Endothelial cell of umbilical vein (primary cell): ENCODE results near the gene RNF150.

ENCODE experiments used
- EZH2 ChIP-seq: IDR thresholded peaks from 2 replicates; pipeline ENCODE4 v1.6.1; 2012; ENCODE audit warnings: borderline replicate concordance, low read depth, mild to moderate bottlenecking, moderate library complexity, low read length, inconsistent platforms; ENCODE audit not compliant: severe bottlenecking
- FOS ChIP-seq: IDR thresholded peaks from 2 replicates; pipeline ENCODE4 v1.6.1; 2011; ENCODE audit warnings: mild to moderate bottlenecking, low read length, moderate library complexity, borderline replicate concordance; ENCODE audit not compliant: insufficient read depth
- POLR2A ChIP-seq: IDR thresholded peaks from 2 replicates; pipeline ENCODE4 v1.6.1; 2012; ENCODE audit warnings: low read depth, mild to moderate bottlenecking, control low read depth, low read length
- TF ChIP-seq, protein P1 (sequence below): IDR thresholded peaks from 2 replicates; pipeline ENCODE4 v1.6.1; 2011; ENCODE audit not compliant: insufficient read depth, insufficient read length
- TF ChIP-seq, protein P2 (sequence below), 2 donors: IDR thresholded peaks; 1 replicate in 1 of 2; 2 replicates in 1 of 2; pipeline ENCODE4 v1.5.1; 2011; ENCODE audit warnings: low read length in 2 of 2, mild to moderate bottlenecking in 2 of 2, moderate library complexity in 2 of 2, control low read depth in 1 of 2, inconsistent platforms in 1 of 2, low read depth in 1 of 2; ENCODE audit not compliant: insufficient read depth in 1 of 2; ENCODE audit errors: extremely low read depth in 1 of 2

DNA sequence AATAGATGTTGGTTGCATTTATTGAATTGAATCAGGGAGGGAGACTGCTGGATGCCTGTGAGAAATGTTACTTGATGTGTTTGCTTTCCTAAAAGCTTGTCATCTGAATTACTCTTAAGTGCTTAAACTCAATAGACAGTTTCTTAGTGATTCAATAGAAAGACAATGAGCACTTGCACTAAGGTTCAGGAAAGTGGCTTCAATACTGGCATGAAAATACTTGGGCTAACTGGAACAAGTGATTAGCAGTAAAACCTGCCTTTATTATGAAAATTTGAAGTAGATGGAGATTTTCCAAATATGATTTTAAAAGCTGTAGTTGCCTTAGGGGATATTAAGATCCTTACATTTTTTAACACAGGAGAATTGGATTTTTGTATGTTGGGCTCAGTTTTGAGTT is 123.3 kb downstream of the RNF150 start:
- TF ChIP-seq, protein P1, sequence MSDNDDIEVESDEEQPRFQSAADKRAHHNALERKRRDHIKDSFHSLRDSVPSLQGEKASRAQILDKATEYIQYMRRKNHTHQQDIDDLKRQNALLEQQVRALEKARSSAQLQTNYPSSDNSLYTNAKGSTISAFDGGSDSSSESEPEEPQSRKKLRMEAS: no peak
- TF ChIP-seq, protein P2, sequence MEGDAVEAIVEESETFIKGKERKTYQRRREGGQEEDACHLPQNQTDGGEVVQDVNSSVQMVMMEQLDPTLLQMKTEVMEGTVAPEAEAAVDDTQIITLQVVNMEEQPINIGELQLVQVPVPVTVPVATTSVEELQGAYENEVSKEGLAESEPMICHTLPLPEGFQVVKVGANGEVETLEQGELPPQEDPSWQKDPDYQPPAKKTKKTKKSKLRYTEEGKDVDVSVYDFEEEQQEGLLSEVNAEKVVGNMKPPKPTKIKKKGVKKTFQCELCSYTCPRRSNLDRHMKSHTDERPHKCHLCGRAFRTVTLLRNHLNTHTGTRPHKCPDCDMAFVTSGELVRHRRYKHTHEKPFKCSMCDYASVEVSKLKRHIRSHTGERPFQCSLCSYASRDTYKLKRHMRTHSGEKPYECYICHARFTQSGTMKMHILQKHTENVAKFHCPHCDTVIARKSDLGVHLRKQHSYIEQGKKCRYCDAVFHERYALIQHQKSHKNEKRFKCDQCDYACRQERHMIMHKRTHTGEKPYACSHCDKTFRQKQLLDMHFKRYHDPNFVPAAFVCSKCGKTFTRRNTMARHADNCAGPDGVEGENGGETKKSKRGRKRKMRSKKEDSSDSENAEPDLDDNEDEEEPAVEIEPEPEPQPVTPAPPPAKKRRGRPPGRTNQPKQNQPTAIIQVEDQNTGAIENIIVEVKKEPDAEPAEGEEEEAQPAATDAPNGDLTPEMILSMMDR (IDR thresholded peaks at IDR 0.05; ENCODE audit: extremely low read depth in 1 of 2, insufficient read depth in 1 of 2, low read depth in 1 of 2, low read length in 2 of 2): no peak
- no peak for TF ChIP-seq FOS
- TF ChIP-seq EZH2: no peak
- no peak for TF ChIP-seq POLR2A
